CD4-positive, alpha-beta T cell treated with Interleukin-4 for 1 hour (primary cell): ENCODE results near the gene HIF1A.
"Not testable (repeated sequence)": the region's sequence is repeated elsewhere in the genome, so short reads cannot be mapped to it uniquely, and the experiment has no call there.

Experiments used
- DNase-seq, 2 donors: peaks; one replicate each; pipeline ENCODE4 v3.0.0-alpha.2; 2020 to 2022

The HIF1A gene

DNA sequence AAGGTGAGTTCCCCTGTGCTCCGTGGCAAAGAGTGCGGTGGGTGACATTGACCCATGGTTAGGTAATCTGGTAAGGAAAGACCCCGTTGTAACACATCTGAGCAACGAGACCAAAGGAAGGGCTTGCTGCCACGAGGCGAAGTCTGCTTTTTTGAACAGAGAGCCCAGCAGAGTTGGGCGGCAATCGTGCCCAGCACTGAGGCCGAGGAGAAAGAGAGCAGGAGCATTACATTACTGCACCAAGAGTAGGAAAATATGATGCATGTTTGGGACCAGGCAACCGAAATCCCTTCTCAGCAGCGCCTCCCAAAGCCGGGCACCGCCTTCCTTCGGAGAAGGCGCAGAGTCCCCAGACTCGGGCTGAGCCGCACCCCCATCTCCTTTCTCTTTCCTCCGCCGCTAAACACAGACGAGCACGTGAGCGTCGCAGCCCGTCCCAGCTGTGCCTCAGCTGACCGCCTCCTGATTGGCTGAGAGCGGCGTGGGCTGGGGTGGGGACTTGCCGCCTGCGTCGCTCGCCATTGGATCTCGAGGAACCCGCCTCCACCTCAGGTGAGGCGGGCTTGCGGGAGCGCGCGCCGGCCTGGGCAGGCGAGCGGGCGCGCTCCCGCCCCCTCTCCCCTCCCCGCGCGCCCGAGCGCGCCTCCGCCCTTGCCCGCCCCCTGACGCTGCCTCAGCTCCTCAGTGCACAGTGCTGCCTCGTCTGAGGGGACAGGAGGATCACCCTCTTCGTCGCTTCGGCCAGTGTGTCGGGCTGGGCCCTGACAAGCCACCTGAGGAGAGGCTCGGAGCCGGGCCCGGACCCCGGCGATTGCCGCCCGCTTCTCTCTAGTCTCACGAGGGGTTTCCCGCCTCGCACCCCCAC is at the start of gene HIF1A:
Gene HIF1A, plus strand, starts transcription at position 684 of the 865 bp plus-strand sequence. CDS start 292 bp downstream, outside the sequence.
- DNase-seq, result peak; percentile 97 to 98

DNA sequence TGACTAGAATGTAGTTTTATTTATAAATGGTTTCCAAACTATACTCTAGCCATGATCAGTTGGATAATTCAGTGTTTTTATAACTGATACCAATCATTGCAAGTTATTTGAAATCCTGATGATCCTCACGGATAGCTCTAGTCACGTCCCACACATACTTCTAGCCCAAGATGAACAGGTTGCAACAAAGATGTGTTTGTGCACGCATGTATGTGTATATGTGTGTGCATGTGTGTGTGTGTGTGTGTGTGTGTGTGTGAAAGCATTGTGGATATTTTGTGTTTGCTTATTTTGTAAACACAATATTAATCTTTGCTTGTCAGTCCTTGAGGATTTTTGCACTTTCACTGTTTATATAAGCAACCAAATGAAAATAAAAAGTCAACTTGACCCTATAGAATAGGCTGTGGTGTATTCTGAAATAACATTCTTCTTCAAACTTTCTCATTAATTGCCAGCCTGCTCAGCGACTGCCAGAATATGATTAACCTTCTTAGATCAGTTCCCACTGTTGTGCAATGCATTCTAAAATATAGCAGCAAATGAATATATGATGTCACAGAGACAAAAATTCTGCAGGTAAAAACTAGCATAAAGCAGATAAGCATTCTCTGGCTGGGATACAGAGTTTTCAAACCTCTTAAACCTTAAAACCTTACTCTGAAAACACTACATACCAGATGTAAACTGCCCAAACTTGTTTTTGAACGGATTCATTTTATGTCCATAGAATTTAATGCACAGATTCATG is 48.8 kb upstream of the HIF1A start:
- DNase-seq, result no peak

DNA sequence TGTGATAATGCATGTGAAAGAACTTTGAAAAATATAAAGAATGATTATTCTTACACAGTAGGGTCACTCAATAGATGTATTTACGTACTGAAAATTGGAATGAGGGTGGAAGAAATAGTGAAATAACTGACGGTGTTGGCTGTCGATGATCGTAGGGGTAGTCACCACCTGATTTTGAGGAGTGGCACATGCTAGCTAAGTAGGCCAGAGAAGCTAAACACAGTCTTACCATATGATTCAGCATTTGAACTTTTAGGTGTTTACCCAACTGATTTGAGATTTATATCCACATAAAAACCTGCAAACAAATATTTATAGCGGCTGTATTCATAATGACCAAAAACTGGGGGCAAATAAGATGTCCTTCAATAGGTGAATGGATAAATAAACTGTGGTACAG is 47.6 kb upstream of the HIF1A start:
- DNase-seq, result no peak

DNA sequence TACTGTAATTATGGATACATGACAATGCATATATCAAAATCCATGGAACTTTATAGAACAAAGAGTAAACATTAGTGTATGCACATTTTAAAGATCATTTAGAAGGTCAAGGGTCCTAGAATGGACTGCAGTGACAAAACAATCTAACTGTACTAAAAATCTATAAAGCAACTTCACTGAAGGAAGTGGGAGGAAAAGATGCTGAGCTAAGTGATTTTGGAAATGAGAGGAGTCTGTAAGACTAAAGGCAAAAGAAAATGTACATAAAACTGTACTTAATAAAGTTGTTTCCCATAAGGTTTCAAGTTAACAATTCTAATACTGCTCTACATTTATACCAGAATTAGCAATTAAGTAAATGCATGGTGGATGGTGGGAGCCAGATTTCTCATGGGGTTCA is 46.9 kb upstream of the HIF1A start:
- DNase-seq, result no peak

DNA sequence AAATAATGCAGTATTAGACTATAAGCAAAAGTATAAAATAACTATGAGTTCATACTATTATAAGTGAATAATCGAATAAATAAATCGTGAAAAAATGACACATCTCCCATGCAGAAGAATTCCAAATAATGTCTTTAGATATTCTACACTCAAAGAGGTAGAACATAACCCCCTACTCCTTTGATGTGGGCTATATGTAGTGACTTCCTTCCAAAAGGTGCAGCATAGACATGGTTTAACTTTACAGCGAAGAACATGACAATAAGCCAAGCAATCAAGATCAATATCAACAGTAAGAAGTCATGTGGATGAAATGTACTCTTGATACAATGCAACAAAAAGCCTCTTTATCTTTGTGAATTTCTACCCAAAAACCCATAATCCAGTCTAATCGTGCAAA is 46.0 kb upstream of the HIF1A start:
- peak in 1 of 2 donors; percentile 48 for DNase-seq

DNA sequence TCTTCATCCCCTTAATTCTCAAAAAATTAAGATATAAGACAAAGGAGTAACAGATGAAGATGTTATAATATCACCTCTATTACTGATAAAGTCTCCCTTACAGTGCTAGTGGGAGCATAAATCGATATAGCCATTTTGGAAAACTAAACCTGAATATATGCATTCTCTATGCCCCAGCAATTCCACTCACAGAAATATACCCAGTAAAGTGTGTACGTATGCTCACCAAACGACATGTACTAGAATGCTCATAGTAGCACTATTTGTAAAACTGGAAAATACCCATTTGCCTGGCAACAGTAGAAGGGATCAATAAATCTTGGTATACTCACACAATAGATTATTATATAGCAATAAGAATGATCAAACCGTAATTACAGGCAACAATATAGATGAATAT is 44.0 kb upstream of the HIF1A start:
- DNase-seq, result no peak

DNA sequence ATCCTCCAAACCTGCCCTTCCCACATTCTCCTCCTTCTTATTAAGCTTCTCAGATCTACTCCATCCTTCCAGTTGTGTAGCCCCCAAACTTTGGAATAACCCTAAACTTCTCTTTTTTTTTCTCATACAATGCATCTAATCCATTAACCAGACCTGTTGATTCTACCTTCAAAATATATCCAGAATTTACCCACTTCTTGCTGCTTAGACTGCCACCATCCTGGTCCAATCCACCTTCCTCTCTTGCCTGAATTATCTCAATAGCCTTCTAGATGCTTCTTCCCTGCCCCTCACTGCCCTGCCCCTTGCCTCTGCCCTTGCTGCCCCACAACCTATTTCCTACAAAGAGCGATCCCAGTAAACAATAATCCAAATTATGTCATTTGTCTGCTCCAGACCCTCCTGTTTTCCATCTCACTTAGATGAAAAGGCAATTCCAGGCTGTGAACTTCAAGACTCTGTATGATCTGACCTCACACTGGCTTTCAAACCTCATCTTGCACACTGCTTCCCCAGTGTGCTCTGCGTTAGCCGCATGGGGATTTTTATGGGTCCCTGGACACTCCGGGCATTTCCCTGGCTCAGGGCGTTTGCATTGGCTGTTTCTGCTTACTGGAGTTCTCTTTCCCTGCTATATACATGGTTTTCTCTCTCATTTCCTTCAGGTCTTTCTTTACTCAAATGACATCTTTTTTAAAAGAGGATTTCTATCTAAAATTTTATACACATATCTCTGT is 42.6 kb upstream of the HIF1A start:
- no peak for DNase-seq

DNA sequence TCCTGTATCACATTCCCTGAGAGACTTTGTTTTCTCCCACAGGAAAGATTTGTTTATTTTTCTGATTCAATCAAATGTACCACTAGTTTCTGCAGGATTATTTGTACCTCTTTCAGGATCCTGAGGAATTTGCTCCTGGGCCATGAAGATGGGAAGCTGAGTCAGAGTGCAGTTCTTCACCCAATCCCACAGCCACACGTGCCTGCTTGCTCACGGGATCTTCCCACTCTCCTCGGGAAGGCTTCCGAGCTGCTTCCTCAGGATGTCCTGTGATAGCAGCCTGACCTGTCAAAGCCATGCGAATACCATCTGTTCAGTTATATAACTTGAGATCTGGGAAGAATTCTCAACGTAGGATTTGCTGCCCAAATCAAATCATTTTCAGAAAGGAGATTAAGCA is 41.8 kb upstream of the HIF1A start:
- no peak for DNase-seq

DNA sequence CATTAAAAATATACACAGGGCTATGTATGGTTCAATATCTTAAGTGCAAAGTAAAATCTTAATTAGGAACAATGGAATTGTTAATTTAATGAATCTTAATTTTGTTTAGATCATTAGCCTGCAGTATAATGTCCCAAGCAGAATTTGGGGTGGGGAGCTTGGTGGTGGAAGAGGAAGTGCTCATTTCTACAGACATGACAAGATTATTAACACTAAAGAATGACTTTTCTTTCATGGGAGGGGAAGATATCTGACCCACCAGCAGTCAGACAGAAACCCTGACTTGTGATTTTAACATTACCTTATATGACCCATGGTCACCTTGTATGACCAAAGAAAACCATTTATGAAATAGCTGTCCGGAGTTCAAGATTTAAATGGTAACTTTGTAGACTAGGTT is 41.3 kb upstream of the HIF1A start:
- DNase-seq, result no peak

DNA sequence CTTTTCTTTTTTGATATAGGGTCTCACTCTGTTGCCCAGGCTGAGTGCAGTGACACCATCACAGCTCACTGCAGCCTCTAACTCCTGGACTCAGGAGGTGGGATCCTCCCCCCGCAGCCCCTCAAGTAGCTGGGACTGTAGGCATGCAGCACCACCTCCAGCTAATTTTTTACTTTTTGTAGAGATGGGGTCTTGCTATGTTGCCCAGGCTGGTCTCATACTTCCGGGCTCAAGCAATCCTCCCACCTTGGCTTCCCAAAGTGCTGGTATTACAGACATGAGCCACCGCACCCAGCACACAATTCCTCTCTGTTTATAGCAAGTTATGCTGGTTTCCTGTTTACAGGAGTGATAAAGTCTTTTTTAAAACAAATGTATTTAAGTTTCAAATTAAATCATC is 39.5 kb upstream of the HIF1A start:
- no peak for DNase-seq

DNA sequence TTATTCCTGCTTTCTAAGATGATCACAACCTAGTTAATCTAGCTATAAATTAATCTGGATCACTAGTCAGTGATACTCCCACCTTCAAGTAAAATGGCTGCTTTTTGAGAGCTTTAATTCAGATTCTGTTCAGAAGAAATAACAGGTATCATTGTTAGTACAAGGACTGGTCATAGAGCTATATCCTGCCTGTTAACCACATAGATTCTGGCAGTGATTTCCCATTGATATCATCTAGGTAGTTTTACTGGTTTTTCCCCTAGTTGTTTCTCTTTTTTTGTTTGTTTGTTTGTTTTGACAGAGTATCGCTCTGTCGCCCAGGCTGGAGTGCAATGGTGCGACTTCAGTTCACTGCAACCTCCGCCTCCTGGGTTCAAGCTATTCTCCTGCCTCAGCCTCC is 39.0 kb upstream of the HIF1A start:
- peak in 1 of 2 donors; percentile 23 for DNase-seq

DNA sequence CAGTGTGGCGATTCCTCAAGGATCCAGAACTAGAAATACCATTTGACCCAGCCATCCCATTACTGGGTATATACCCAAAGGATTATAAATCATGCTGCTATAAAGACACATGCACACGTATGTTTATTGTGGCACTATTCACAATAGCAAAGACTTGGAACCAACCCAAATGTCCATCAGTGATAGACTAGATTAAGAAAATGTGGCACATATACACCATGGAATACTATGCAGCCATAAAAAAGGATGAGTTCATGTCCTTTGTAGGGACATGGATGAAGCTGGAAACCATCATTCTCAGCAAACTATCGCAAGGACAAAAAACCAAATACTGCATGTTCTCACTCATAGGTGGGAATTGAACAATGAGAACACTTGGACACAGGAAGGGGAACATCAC is 37.2 kb upstream of the HIF1A start:
- DNase-seq, result not testable (repeated sequence)

DNA sequence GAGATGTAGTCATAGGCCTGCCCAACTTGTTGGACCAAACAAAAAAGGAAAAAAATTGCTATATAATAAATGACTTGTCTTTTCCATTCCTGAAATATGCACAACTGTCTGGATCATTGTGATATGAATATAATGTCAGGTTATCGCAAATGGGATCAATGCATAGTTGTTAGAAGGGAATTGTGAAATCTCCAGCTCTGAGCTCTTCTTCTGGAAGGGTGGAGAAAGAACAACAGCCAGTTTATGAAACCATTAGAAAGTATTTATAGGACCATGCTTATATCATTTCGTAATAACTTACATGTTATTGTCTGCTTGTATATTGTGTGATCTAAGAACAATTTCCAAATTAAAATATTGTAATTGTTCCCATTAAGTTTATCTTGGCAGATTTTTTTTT is 35.7 kb upstream of the HIF1A start:
- no peak for DNase-seq

DNA sequence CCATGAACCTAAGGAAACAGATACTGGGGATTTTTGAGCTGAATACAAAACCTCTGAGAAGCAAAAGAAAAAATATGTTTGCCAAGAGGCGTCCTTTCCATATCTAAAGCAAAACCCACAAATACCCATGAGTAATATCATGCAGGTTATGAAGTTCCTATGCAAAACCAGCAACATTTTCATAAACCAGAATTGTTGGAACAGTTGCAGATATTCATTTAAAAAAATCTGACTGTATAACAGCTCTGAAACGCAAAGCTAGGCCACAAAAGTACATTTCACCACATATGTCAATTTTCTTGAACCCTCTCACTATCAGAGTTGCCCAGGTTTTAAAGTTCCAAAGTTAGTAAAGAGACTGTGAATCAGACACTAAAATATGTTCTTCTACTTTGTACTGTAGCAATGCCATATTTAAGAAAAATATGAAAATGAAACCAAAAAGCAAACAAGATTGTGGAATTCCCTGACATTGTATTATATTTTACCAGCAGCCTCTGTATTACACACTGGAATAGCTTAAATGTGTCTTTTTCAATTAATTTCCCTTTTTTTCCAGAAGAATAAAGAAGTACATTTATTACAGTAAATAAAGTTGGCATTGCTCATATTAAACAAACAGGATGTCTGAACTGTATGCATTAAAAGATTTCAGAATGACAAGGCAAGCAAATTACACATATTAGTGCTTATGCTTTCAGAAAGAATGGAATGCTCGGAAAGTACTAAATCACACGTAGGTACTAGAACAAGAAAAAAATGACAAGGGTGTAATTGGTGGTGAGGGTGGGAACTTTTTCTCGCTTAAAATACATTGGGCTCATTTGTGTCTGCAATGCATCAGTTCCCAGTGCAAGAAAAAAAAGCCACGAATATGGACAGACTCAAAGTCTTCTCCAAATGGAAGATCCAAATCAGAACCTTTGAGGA is 33.6 kb upstream of the HIF1A start:
- peak in 1 of 2 donors; percentile 33 for DNase-seq

DNA sequence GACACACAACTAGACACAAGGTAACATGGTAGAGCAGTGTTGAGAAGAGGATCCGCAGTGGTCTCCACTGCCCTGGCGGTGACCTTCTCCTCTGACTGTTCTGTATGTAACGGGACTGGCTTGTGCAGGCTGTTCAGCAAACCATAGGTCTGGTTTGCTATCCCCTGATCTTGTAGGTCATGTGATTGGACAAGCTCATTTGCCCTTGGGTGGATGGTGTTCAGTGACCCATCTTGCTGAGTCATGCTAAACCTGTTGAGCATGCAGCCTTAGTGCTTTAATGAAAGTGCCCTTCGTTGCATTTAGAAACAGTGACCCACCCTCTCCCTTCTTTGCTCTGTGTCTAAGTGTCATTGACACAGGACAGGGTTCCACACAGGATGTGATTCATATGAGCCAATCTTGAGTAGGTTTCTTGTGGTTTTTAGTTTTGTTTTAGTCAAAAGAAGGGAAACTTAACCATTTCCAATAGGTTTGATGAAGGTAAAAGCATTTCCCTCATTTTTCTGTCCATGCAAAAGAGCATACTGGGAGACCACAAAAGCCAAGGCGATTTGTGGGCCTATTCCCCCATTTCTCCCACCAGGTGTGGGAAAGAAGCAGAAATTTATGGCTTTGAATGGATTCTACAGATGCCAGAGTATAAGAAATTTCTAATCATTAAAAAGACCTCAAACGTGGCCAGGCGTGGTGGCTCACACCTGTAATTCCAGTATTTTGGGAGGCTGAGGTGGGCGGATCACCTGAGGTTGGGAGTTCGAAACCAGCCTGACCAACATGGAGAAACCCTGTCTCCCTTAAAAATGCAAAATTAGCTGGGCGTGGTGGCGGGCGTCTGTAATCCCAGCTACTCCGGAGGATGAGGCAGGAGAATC is 32.6 kb upstream of the HIF1A start:
- peak; percentile 75 to 83 for DNase-seq

DNA sequence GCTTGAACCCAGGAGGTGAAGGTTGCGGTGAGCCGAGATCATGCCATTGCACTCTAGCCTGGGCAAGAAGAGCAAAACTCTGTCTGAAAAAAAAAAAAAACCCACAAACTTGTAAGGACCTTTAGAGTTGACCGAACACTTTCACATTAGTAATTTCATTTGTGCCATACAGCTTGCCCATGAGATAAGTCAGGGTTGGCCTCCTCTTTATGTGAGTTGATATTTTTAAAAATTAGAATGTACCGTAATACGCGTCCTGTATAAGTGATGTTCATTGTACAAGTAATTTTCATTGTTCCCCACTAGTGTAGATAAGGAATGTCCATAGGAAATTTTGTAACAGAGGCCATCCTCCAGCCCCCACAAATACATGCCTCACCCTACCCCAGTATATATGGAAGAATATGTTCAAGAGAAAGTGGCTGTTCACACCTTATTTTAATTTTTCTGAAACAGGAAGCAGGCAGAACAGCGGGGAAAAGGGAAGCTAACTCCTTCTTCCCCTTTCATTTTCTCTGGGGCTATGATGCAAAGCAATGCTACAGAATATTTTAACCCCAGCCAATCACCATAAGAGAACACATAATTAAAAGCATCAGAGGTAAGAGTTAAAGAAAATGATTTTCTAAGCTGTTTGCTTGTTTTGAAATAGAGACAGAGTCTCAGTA is 31.9 kb upstream of the HIF1A start:
- DNase-seq, result peak; percentile 27 to 48

DNA sequence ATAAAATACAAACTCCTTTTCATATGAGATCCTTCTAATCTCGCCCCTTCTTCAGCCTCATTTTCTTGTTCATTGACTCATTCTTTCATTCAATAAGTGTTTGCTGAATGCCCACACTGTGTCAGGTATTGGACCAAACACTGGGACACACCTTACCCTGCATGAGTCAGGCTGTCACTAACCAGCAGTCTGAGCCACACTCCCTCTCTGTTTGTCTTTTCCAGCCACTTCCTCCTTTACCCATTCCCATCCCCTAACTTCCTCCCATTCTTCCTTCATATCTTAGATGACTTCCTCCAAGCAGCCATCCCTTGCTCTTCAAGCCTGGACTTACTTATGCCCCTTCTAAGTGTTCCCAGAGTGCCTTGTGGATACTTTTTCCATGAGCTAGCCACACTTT is 27.0 kb upstream of the HIF1A start:
- no peak for DNase-seq

DNA sequence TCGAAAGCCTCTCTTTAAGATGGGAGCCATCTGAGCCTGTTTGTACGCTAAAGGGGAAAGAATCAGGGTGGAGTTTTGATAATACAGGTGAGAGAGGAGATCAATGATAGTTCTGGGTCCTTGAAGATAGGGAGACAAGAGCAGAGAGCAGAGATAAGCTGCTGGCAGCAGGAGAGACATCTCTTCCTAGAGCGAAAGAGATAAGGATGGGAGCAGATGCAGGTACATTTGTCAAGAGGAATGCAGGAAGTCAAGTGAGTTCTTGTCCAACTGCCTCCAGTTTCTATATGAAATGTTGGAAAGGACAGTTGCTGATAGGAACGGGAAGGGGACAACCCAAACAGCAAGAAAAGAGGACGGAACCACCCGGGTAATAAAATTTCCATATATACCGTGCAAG is 24.7 kb upstream of the HIF1A start:
- DNase-seq, result no peak

DNA sequence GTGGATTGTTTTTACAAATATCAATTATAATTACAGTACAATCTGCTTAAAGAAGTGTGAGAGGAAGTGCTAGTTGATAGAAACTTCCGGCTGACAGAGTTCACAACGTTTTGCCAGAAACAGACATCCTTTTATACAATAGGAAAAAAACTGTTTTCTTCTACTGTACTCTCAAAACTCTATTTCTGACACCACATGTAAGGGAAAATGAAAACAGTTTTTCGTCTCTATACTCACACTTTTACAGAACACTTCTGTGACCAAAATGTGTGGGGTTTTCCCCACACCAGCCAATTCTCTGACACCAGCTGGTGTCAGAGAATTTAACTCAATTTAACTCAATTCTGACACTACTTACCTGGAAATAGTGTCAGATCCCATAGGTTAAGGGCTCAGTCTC is 24.2 kb upstream of the HIF1A start:
- peak; percentile 61 to 84 for DNase-seq

DNA sequence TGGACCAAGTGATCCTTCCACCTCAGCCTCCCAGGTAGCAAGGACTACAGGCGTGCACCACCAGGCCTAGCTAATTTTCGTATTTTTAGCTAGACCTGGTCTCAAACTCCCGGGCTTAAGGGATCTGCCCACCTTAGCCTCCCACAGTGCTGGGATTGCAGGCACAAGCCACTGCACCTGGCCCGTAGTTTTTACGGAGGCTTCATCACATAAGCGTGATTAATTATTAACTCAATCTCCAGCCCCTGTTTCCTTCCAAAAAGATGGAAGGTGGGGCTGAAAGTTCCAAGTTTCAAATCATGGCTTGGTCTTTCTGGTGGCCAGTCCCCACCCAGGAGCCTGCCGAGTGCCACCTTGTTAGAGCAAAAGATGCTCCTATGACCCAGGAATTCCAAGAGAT is 22.5 kb upstream of the HIF1A start:
- DNase-seq, result no peak

DNA sequence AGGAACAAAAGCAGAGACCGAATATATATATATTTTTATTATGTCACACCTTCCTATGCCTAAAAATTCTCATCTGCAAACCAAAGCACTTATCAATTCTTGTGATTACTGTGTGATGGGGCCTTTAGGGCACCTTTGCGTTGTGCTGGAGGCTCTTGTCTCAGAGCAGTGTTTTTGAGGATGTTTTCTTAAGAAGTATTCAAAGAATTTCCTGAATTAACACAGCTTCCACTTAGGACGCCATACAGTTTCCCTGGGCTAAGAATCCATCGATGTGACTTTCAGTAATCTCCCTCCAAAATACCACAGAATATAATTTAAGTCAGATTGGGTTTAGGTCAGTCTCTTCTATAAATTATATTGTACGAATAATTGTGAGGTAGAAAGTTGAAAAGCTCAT is 22.0 kb upstream of the HIF1A start:
- no peak for DNase-seq
